Measurements from ENCODE around the gene SHROOM3.
A peak's percentile ranks its signal among the peaks of the same experiment; 100 is the strongest.

The SHROOM3 gene

DNA sequence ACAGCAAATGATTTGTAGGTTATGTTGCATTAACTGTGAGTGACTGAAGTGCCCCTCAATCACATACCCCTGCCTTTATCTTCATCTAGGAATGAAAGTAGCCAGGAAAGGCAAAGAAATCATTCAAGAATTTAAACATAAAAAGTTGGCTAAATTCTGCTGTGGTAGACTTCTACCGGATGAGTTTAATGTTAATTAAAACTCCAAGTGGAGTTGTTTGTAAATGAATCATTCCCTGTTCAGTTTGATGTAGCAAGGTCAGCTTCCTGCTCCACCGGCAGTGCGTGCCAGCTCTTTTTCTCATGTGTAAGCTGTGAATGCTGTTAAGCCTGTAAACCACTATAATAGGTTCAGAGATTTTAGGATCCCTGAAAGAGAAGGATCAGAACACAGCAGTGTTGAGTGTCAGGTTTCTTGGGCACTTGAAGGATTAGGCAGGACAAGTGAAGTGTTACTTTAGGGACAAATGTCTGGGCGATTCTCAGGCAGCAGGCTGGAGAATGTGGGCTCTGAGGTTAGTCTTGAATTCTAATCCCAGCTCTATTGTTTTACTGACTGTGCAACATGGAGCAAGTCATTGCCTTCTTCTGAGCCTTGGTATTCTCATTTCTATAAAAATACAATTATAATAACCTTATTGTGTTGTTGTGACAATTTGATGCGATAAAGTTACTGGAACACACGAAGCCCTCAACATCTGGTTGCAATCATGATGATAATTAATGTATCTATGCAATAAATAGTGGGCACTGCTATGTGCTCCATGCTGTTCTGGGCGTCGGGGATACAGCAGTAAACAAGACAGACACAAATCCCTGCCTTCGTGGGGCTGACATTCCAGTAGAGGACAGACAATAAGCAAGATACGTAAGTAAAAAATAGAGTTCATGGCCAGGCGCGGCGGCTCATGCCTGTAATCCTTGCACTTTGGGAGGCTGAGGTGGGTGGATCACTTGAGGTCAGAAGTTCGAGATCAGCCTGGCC is 112.0 kb downstream of the SHROOM3 start:
- H3K4me3 ChIP-seq (ENCODE audit: low read depth, low read length), result no peak overlapping the region
- no peak for DNase-seq (ENCODE audit: low read depth)
- TF ChIP-seq, protein P1, sequence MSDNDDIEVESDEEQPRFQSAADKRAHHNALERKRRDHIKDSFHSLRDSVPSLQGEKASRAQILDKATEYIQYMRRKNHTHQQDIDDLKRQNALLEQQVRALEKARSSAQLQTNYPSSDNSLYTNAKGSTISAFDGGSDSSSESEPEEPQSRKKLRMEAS (IDR thresholded peaks at IDR 0.05; ENCODE audit: low read depth, low read length), result no peak
- TF ChIP-seq POLR2A (IDR thresholded peaks at IDR 0.05; ENCODE audit: extremely low read depth, insufficient read length) (no peak), MYC (IDR thresholded peaks at IDR 0.05; ENCODE audit: low read depth, low read length) (no peak)
- TF ChIP-seq, protein P2, sequence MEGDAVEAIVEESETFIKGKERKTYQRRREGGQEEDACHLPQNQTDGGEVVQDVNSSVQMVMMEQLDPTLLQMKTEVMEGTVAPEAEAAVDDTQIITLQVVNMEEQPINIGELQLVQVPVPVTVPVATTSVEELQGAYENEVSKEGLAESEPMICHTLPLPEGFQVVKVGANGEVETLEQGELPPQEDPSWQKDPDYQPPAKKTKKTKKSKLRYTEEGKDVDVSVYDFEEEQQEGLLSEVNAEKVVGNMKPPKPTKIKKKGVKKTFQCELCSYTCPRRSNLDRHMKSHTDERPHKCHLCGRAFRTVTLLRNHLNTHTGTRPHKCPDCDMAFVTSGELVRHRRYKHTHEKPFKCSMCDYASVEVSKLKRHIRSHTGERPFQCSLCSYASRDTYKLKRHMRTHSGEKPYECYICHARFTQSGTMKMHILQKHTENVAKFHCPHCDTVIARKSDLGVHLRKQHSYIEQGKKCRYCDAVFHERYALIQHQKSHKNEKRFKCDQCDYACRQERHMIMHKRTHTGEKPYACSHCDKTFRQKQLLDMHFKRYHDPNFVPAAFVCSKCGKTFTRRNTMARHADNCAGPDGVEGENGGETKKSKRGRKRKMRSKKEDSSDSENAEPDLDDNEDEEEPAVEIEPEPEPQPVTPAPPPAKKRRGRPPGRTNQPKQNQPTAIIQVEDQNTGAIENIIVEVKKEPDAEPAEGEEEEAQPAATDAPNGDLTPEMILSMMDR (IDR thresholded peaks at IDR 0.05; ENCODE audit: low read depth, low read length), result no peak

DNA sequence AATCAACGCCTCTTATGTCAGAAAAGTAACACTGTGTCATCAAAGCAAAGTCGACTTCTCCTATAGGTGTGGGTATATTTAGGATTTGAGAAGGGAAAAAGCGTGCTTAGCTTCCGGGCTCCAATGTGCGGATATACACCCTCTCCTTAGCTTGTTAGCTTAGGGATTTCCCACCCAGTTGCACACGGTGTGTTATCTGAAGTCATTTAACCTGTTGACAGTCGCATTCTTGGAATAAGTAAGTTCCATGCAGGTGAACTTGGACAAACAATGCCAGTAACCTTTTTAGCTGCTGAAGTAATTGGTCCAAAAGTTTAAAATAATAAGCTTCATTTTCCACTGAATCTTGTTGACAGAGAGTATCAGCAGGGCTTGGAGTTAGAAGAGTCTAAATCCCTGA is 113.7 kb downstream of the SHROOM3 start:
- no peak overlapping the region for H3K4me3 ChIP-seq (ENCODE audit: low read depth, low read length)
- TF ChIP-seq, protein P1 (IDR thresholded peaks at IDR 0.05; ENCODE audit: low read depth, low read length), result no peak
- no peak for TF ChIP-seq MYC (IDR thresholded peaks at IDR 0.05; ENCODE audit: low read depth, low read length)
- no peak for DNase-seq (ENCODE audit: low read depth)

DNA sequence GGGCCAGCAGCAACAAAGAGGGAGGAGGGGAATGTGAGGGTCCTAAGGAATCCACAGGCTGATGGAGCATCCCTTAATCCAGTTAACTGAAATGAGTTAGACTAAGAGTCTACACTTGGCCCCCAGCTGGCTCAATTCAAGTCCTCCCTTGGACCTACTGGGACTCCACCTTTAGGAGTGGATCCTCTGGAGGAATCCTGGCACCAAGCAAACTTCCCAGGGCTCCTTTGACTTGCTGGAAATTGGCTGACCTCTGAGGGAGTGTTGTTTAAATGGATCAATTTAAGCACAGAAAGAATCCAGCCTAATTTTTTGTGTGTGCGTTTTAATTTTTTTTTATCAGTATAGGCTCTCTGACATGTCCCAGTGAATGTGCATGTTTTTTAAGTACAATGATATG is 114.7 kb downstream of the SHROOM3 start:
- TF ChIP-seq MYC (IDR thresholded peaks at IDR 0.05; ENCODE audit: low read depth, low read length) (no peak), POLR2A (IDR thresholded peaks at IDR 0.05; ENCODE audit: extremely low read depth, insufficient read length) (no peak)
- TF ChIP-seq, protein P1 (IDR thresholded peaks at IDR 0.05; ENCODE audit: low read depth, low read length), result no peak
- TF ChIP-seq, protein P2 (IDR thresholded peaks at IDR 0.05; ENCODE audit: low read depth, low read length), result no peak
- no peak for DNase-seq (ENCODE audit: low read depth)

DNA sequence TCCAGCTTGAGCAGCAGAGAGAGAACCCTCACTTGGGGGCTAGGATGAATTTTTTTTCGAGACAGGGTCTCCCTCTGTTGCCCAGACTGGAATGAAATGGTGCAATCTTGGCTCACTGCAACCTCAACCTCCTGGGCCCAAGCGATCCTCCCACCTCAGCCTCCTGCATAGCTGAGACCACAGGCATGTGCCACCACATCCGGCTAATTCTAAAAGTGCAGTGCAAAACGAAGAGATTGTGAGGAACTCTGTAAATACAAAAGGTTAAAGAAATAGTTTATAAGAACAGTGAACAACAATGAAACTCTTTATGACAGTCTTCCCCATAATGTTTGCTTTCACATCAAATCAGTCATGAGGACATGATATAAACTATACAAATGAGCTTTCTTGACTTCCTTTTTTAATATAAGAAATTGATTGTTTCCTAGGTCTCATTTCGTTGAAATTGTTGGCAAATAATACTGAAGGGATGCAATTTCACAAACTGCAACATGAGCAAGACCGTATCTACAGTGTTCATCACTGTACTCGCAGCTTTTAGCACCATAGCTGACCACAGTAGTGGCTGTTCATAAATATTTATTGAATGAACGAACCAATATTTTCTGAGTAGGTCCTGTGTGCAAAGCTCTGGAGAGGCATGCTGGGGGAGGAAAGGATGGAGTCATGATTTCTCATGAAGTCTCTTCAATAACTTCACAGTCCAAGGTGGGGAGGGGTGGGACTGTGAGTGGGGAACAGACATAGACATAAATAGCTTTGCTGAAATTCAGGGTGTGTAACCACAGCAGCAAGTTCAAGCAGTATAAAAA is 116.1 kb downstream of the SHROOM3 start:
- TF ChIP-seq MYC (IDR thresholded peaks at IDR 0.05; ENCODE audit: low read depth, low read length) (no peak), POLR2A (IDR thresholded peaks at IDR 0.05; ENCODE audit: extremely low read depth, insufficient read length) (no peak)
- TF ChIP-seq, protein P1 (IDR thresholded peaks at IDR 0.05; ENCODE audit: low read depth, low read length), result no peak
- TF ChIP-seq, protein P2 (IDR thresholded peaks at IDR 0.05; ENCODE audit: low read depth, low read length), result no peak
- no peak overlapping the region for H3K4me3 ChIP-seq (ENCODE audit: low read depth, low read length)
- peak; percentile 8 for DNase-seq (ENCODE audit: low read depth)

More for the DNA sequence above, 114.7 kb downstream of the SHROOM3 start:
- no peak overlapping the region for H3K4me3 ChIP-seq (ENCODE audit: low read depth, low read length)

DNA sequence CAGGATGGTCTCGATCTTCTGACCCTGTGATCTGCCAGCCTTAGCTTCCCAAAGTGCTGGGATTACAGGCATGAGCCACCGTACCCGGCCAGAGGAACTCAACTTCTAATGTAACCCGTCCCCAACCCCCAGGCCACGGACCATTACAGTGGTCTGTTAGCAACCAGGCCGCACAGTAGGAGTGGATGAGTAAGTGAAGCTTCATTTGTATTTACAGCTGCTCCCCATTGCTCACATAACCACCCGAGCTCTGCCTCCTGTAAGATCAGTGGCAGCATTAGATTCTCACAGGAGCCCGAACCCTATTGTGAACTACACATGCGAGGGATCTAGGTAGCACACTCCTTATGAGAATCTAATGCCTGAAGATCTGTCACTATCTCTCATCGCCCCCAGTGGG is 119.6 kb downstream of the SHROOM3 start:
- H3K4me3 ChIP-seq (ENCODE audit: low read depth, low read length), result no peak overlapping the region
- TF ChIP-seq POLR2A (IDR thresholded peaks at IDR 0.05; ENCODE audit: extremely low read depth, insufficient read length), result no peak
- TF ChIP-seq MYC (IDR thresholded peaks at IDR 0.05; ENCODE audit: low read depth, low read length), result no peak
- TF ChIP-seq, protein P2 (IDR thresholded peaks at IDR 0.05; ENCODE audit: low read depth, low read length), result no peak
- TF ChIP-seq, protein P1 (IDR thresholded peaks at IDR 0.05; ENCODE audit: low read depth, low read length), result no peak

More for the DNA sequence above, 119.6 kb downstream of the SHROOM3 start:
- DNase-seq (ENCODE audit: low read depth), result no peak

Data from NB4 (cell line).